ENCODE measurements around the gene DPP6.
"Not testable (repeated sequence)": the region's sequence is repeated elsewhere in the genome, so short reads cannot be mapped to it uniquely, and the experiment has no call there.

DPP6 gene

DNA sequence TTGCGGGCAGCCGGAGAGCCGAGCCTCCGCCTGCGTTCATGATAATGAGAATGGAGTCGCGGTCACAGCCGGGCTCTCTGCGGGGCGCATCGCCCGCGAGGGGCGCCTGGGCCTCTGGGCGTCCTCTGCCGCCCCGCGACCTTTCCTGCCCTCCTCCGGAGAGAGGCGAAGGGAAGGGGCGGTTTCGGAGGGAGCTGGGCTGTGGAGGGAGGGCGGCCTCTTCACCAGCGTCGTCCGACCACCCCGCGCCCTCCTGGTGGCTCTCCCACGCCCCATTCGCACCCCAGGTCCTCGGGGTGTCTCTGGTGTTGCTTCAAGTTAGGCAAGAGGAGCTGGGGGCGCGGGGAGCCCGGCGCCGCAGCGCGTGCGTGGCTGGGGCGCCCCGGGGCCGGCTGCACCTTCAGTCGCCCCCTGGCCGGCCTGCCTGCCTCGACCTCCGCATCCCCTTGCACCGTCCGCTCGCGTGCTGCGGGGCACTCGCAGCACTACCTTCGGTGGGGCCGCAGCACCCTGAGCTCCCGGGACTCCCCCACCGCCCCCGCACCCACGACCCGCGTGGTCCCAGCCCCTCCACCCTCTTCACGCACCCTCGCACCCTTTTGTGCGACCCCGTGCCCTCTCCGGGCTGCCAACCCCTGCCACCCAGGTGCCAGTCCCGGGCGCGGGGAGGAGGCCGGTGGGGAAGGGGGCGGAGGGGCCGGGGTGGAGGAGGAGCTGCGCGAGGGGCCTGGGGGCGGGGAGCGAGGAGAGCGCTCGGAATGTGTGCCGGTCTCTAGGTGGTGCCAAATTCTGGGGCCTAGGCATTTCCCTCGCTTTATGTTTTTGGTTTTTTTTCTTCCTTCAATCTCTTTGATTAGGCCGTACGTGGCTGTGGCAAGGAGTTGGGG lies at the start of gene DPP6:
Gene DPP6, plus strand, starts transcription at position 756 of the 887 bp plus-strand sequence.
- not testable (repeated sequence) for DNase-seq

DNA sequence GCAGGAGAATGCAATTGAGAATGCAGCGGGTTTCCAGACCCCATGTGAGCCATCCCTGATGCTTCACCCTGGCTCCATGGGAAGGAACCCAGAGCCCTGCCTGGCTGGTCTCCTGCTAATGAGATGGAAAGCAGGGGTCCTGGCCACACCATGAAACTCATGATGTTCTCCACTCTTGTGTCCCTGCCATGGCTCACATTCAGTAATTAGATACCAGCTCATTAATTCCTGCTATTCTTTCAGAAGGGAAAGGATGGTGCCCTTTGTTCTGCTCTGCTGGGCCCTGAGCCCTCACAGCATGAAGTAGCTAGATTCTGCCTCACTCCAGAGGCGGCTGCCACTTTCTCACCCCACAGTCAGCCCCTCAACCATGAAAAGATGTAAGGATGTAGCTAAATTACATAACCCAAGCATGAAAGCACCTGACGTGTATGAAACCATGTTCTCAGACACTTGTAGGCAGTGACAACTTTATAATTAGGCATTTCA lies 42.7 kb upstream of the DPP6 start:
- DNase-seq, result not testable (repeated sequence)

DNA sequence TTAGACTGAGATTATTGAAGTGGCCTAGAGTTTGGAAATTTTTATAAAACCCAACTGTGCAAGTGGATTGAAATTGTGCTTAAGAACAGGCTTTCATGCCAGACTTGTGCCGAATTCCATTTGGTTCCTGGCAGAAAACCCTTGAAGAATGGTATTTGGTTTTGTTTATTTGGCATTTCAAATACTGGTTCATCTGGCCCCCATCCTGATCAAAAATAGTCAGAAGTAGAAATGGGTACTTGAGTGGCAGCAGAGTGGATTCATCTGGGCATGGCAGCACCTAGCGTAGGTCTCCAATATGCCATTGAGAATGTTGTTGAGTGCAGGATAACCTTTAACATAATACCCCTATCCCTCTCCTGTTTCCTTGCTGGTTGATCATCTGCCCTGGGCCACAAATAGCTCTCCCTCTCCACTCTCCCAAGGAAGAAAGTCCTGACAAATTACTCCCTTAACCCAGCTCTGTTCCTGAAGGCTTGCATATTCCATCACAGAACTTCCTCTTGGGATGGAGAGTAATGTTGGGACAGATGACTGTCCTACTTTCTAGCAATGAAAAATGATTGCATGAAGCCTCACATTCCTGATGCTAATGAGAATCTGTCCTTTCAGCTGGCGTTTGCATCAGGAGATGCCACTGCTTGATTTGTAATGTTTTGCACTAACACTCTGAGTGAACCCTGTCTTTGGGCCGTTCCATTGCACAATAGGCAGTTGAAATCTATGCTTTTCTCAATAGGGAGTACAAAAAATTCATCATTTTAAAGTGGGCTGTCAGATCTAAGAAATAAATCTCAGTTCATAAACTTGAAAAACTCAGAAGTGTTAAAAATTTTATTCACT lies 41.3 kb upstream of the DPP6 start:
- DNase-seq, result not testable (repeated sequence)

DNA sequence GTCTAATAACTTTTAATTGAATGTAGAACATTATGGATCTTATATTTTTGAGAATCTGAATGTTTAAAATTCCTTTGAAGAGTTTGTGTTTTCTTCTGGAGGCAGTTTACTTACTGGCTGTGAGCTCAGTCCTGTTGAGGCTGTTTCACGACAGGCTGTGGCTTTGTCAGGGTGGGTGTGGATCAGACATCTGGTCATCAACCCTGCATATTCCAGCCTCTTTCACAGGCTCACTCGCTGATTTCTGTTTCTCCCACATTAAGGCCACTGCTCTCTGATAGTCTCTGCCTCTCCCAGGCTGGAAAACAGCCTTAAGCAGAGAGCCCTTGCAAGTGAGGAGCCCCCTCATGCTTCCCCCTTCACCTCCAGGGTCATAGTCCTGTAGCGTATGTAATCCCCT lies 39.4 kb upstream of the DPP6 start:
- DNase-seq, result not testable (repeated sequence)

DNA sequence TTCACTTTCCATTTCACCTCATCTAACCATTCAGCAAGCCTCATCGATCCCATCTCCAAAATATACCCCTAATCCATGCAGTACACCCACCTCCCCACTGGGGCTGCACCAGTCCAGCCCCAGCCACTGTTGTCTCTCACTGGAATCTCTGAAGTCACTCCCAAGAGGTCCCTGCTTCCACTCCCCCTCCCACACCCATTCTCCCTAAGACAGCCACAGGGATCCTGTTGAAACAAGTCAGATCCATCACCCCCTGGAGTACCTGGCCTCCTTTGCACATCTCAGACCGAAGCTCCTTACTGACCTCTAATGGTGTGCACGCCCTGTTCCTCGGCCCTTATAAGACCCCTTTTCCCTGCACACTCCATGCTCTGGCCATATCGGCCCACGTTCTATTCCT lies 36.6 kb upstream of the DPP6 start:
- not testable (repeated sequence) for DNase-seq

DNA sequence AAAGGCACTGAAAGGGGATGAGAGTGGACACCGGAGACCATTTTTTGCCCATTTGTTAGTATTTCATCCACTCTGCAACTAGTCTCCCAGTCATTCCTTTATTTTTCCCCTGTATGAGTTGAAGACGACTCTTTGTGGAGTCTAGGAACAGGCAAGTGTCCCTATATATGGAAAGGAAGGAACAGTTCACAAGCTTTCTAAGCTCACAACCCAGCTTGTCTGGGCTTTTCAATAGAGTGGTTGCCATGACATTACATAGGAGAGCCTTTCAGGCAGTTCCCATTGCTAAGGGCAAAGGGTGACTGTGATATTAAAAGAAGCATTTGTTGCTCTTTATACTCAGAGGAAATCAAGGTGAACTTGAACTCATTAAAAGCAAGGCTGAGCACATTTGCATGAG lies 33.8 kb upstream of the DPP6 start:
- not testable (repeated sequence) for DNase-seq

DNA sequence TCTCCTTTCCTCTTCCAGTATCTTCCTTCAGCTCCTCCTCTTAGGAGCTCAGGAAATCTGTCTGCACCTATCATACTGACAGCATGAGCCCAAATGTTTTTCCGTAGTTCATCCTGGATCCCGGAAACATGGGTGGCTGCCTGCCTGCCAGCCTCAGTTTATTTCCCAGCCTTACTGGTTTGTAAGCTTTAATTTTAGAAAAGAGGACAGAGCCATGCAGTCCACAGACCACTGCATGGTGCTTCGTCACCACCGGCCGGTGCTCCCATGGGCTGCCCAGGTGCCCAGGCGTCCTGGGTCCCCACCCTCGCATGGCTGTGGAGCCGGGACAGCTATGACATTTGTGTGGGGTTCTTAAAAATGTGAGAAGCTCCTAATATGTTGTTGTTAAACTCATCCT lies 24.4 kb upstream of the DPP6 start:
- not testable (repeated sequence) for DNase-seq

DNA sequence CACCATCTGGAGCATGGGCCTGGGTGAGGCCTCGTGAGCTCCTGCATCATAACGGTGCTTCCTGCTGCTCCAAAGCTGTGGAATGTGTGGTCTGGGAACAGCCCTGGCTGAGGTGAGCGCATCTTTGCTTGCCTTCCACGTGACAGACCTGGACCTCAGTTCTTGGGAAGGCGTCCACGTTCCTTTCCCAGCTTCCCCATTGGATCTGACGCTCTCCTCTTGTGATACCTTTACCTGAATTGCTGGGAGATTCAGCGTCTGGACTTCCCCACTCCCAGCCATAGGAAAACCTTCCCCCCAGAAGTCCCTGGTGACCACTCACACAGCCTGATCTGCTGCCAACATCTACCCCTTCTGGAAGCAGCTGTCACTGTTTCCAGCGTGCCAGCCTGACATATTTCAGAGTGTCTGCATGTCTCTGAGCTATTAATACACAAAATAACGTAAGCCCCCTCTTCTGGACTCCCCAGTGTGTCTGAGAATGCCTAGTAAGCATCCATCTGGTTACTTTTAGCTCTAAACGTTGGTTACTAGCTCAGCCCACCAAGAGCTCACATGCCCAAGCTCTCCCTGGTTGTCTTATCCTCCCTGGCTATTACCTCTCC lies 21.6 kb upstream of the DPP6 start:
- not testable (repeated sequence) for DNase-seq

DNA sequence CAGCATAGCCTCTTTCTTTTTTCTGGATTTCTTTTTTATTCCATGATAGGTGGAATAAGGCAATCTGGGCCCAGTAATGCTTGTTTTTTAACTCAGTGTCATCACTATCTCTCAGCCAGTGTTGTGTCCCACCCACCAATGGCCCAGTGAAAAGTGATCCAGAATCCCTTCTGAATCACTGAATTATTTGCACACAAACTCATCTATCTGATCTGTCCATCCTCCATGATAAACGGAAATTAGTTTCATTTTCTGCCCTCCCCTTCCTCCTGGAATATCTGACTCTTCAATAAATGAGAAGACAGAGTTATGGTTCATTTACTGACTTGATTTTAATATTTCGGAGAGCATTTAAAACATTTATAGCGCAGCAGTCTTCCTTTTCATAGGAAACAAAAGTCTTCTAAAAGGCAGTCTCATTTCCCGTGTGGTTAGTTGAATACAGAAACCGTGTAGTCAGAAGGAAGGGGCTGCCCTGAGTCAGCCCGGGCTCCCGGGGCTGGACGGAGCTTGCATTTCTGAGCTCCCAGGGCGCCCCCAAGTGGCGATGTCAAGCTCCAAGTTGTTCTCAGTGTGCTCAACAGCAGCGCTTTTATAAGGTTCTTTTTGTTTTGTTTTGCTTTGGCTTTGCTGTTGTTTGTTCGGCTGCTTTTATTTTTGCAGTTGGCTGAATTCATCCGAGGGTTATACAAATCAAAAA lies 12.6 kb upstream of the DPP6 start:
- peak; percentile 59 for DNase-seq

DNA sequence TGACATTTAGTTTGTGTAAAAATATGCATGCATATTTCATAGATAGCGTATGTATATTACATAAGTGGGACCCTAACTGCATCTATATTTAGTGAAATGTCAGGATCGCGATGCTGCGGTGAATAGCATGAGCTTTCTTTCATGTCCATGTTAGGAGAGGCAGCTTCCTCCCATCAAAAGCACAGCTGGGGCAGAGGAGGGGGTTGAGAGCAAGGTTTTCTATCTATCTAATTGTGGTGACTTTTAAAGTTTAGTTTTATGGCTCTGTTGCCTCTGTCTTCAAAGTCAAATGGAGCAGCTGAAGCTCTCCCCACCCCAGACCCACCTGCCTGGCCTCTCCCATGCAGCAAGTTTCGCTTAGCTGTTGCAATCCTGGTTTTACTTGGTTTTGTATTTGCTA lies 1.8 kb upstream of the DPP6 start:
- not testable (repeated sequence) for DNase-seq

DNA sequence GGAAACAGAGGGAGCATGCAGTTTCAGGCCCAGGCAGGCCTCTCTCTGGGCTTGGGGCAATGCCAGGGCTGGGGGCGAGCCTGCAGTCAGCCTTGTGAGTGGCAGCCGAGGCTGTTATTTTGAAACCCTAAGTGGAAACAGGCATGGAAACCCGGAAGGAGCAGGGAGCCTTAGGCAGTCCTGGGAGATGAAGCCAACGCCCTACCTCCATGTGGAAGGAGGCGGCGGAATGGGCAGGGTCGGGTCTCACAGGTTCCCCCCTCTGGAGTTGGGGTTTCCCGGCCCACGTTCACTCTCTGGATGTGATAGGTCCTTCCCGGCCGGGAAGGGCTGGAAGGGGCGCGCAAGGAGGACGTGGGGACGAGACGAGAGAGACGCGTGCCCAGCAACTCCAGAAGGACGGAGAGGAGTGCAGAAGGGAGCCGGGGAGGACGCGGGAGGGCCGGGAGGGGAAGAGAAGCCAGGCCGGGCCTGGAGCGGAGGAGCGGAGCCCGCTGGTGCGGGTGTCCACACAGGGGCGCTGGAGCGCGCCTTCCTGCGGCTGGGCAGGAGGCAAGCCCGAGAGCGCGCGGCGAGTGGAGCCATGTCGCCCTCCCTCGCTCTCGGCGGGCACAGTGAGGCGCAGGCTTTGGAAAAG lies 1.1 kb upstream of the DPP6 start:
- not testable (repeated sequence) for DNase-seq

DNA sequence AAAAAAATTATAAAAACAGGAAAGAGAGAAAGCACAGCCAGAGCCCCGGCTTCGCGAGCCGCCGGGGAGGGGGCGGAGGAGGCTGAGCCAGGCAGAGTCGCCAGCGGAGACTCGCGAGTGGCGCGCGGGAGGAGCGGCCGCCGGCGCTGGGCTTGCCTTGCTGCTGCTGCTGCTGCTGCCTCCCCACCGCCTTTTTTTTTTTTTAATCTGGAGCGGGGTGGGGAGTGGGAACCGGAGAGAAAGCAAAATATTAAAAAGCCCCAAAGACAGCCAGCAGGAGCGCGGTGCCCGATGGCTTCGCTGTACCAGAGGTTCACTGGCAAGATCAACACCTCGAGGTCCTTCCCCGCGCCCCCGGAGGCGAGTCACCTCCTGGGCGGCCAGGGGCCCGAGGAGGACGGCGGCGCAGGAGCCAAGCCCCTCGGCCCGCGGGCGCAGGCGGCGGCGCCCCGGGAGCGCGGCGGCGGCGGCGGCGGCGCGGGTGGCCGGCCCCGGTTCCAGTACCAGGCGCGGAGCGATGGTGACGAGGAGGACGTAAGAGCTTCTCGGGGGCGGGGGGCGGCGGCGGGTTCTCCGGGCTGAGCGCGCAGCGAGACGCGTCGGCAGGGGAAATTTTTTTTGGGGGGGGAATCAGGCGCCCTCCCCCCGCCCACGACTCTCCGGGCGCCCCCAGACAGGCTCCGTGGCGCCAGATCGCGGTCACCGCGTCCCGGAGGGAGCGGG lies 493 bp downstream of the DPP6 start:
- DNase-seq, result not testable (repeated sequence)

DNA sequence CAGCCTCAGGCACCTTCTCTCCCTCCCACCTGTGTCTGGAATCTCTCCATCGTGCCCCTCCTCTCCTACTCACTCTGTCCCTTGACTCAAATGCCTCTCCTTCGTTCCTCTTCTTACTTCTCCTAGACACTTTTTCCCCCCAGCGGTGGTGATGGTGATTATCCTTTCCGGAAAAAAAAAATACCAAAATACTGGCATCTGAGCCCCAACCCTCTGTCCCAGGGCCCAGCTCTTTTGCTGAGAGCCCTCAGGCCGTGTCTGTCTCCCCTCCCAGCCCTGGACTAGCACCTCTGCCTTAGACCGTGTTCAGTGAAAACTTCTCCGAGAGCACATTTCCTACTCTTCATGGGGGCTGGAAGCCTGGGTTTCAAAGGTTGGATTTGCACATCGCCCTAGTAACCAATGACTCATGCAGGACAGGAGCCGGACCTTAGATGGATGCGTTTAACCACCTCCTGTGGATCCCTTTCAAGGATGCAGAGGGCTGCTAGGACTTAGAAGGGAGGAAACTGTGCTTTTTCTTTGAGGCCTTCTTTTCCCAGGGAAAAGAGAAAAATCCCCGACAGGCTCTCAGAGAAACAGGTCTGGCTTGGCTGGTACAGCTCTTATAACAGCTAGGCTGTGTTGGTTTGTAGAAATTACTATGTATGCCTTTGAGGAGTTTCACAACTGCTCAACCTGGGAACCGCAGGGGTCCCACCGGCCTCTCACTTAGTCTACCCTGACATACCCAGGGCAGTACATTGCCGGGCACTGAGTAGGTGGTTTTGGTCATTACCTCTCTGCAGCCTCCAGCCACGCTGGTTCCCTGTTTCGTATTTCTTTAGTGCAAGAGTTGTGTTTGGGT lies 1.5 kb downstream of the DPP6 start:
- DNase-seq, result not testable (repeated sequence)

DNA sequence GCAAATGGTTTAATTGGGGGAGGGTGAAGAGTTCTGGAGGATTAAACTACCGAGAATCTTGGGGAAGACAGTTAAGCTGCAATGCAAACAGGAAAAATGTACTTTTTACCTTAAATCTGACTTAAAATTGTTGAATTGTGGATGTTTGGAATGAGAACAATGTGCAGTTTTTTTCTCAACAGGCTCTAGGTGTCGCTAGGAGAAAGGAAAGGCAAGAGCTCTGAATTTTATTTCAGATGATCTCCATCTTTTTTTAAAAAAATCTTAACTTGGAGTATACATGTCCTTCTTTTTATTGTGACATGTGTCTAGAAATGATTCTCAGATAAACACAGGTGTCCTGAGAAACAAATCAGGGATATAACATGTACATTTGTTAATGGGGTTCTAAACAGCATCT lies 2.5 kb downstream of the DPP6 start:
- DNase-seq, result not testable (repeated sequence)

DNA sequence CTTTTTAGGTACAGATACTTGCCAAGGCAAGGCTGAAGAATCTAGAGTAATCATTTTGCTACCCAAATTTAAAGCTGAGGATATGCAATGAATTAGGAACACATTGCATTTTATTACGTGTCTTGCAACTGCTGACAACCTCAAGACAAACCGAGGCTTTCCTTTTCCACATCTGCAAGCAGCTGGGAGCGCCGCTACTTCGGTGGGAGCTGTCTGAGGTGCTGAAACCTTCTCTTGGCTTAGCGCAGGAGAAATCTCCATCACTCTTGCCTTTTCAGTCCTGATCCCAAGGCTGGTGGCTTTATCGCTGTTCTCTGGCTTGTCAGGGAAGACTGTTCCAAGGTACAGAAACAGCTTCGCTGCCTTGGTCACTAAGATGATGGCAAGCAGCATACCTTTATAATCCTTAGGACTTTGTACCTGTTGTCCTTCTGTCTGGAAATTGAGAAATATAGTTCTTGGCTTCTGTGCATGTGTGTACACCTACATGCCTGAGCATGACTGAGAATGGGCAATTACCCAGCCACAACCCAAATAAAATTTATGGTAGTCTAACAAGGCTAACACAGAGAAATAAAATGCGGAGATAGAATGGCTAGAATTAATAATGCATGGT lies 3.4 kb downstream of the DPP6 start:
- peak; percentile 10 for DNase-seq

DNA sequence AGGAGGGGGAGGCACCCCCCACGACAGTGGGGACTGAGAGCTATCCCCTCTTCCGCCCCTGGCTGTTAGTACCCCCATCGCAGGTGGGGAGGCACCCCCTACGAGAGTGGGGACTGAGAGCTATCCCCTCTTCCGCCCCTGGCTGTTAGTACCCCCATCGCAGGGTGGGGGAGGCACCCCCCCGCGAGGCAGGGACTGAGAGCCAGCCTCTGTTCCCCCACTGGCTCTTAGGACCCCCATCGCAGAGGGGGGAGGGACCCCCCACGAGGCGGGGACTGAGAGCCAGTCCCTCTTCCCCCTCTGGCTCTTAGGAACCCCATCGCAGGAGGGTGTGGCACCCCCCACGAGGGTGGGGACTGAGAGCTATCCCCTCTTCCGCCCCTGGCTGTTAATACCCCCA lies 6.6 kb downstream of the DPP6 start:
- DNase-seq, result not testable (repeated sequence)

DNA sequence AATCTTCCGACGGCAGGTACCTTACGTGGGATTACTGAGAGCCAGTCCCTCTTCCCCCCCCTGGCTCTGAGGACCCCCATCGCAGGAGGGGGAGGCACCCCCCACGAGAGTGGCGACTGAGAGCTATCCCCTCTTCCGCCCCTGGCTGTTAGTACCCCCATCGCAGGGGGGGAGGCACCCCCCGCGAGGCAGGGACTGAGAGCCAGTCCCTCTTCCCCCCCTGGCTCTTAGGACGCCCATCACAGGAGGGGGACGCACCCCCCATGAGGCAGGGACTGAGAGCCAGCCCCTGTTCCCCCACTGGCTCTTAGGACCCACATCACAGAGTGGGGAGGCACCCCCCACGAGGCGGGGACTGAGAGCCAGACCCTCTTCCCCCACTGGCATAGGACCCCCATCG lies 8.4 kb downstream of the DPP6 start:
- not testable (repeated sequence) for DNase-seq

DNA sequence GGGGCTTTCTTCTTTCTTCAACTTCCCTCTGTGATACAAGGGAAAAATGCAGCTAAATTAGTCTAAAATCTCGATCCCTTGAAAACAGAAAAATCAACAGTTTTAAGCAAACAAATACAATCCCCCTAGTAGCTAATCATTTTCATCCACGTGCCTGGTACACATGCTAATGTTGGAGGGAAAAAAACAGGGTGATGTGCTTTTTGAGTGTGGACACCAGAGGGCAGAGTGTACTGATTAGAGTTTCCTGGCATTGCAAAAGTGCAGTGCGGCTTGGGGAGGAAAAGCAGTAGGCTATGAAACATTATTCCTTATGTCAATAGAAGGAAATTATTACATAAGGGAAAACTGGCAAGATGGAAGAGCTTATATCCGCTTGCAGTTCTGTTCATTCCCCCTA lies 19.6 kb downstream of the DPP6 start:
- peak; percentile 7 for DNase-seq

DNA sequence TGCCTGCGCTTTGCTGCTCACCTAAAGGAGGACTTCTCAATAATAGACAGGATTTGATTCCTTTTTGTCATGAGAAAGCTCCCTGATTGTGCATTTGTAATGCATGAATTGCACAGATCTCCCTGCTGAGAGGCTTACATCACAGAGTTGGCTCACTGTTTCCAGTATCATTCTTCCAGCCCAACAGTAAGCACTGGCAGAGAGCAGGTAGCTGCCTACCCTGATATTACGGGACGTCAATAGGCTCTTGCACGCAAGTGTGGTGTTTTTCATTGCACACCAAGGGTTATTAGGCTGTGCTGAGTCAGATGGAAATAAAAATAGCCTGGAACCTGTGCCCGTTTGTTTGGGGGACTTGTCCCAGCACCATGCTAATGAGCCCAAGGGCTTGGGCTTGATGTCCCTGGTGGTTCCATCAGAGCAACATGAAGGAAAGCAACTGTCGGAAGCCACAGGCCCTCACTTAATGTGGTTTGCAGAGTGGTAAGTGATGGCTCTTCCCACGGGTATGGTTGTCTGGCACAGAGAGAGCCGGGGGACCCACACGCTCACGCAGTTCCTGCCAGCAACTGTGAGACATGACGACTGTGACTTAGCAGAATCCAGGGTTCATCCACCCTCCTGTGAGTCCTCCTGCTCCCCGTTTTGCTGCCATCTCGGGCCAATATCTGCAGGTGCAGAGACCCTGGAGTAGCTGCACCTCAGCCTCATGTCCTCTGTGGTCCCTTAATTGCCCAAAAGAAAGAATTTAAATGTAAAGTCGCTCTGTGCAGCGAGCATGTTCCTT lies 20.4 kb downstream of the DPP6 start:
- DNase-seq, result not testable (repeated sequence)

Data from activated CD4-positive, alpha-beta T cell treated with anti-CD3 and anti-CD28 coated beads, Interleukin-2, amount 50 U/mL, for 16 hours (primary cell).